Smooth muscle cell of bladder (primary cell): ENCODE results near the gene SUCLG1. TPM values are rescaled to one million over a fixed set of nuclear protein-coding genes. Genes with fewer than 3 reads are reported as not detected.

ENCODE experiments used
- total RNA-seq: library from RNA; depleted of rRNA; stranded (reverse); fragments of >200 nt; gene quantifications from 2 replicates; pipeline ENCODE4 v1.2.3, GENCODE V29; 2014

The SUCLG1 gene
- 42.3 and 44.8 TPM in 2 replicates for total RNA-seq

GRCh38 chr2:84459018-84459943, at the start of gene SUCLG1:
SUCLG1 (minus strand) TSS chr2:84459280; CDS start chr2:84459269, 11 bp downstream.

Other genes with a start within 250 kb of the SUCLG1 start
- 0.09 and 0.14 TPM in 2 replicates for gene DNAH6, start 57.2 kb upstream of the SUCLG1 start, total RNA-seq